ENCODE measurements around the gene BCKDHB.

BCKDHB gene

DNA sequence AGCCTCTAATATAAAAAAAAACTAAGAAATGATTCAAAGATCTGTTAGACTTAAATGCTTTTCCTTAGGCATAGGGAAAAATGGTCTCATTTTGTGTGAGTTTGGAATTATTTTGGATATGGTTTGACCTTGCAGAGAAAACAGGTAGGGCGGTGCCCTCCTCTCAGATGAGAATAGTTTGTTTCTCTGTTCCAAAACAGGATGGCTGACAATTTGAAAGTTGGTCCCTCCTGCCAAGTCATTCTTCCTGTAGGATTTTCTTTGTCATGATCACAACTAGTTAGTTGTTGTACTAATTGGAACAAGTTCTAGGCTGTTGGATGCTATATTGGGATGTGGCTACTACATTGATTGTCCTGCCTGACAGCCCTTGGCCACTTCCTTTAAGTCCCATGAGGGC, 108.6 kb downstream of the BCKDHB start:
- TF ChIP-seq, protein P1, sequence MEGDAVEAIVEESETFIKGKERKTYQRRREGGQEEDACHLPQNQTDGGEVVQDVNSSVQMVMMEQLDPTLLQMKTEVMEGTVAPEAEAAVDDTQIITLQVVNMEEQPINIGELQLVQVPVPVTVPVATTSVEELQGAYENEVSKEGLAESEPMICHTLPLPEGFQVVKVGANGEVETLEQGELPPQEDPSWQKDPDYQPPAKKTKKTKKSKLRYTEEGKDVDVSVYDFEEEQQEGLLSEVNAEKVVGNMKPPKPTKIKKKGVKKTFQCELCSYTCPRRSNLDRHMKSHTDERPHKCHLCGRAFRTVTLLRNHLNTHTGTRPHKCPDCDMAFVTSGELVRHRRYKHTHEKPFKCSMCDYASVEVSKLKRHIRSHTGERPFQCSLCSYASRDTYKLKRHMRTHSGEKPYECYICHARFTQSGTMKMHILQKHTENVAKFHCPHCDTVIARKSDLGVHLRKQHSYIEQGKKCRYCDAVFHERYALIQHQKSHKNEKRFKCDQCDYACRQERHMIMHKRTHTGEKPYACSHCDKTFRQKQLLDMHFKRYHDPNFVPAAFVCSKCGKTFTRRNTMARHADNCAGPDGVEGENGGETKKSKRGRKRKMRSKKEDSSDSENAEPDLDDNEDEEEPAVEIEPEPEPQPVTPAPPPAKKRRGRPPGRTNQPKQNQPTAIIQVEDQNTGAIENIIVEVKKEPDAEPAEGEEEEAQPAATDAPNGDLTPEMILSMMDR (IDR thresholded peaks at IDR 0.05; ENCODE audit: borderline replicate concordance, insufficient read depth, low read depth, low read length) = no peak
- H3K4me3 ChIP-seq (ENCODE audit: low read depth, low read length) = no peak overlapping the region

DNA sequence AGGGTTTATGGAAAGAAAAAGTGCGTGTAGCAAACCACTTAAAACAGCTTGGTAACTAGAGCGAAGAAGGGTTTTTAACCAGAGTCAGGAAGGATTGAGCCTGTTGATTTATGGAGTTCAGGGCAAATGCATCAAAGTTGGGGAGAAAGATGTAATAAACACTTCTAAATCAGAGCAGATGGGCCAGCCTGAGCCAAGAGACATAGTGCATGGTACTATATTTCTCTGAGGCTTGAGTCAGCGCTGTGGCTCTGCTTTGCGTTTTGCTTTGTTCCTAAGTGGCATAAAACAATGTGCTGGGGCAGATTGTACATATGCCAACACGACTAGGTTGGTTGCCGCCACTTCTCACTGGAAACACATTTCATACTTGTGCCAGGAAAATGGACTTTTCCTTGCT, 111.3 kb downstream of the BCKDHB start:
- TF ChIP-seq, protein P1 (IDR thresholded peaks at IDR 0.05; ENCODE audit: borderline replicate concordance, insufficient read depth, low read depth, low read length) = no peak
- H3K4me3 ChIP-seq (ENCODE audit: low read depth, low read length) = no peak overlapping the region

DNA sequence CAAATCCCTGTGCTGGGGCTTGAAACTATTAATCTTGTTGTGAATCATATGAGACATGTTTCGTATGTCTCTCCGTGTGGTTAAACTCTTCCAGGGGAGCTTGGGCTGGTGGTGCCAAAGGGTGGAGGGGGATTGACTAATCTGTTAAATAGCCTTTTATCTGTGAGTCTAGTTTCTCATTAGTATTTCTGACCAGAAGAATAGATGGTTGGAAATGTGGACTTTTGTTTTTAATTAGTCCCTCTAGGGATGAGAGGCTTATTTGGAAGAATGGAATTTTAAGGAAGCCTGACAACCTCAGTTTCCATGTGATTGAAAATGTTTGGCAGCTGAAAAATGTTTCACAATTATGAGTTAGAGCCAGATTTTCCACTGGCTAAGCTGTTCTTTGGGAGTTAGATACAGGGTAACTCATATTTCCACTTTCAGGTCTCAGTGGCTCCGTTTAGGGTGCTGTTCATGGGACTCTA, 117.3 kb downstream of the BCKDHB start:
- TF ChIP-seq, protein P1 (IDR thresholded peaks at IDR 0.05; ENCODE audit: borderline replicate concordance, insufficient read depth, low read depth, low read length) = no peak

DNA sequence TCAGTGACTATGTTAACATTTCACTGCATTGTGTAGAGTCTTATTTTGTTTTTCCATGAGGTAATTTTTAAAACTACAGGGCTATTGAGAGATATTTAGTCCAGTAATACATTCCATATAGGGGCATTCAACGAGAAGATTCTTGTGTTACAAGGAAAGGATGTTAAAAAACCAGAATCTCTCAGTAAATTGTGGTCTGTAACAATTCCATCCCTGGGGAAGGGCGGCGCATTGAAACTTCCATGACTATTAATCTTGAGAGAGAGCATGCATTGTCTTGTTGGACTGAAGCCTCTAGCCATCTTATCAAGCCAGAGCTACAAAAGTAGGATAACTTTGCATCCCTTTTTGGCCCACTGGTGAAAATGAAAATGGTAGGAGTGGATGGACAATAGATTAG, 119.7 kb downstream of the BCKDHB start:
- TF ChIP-seq, protein P1 (IDR thresholded peaks at IDR 0.05; ENCODE audit: borderline replicate concordance, insufficient read depth, low read depth, low read length) = no peak
- no peak overlapping the region for H3K4me3 ChIP-seq (ENCODE audit: low read depth, low read length)

More for the DNA sequence above, 117.3 kb downstream of the BCKDHB start:
- no peak overlapping the region for H3K4me3 ChIP-seq (ENCODE audit: low read depth, low read length)

DNA sequence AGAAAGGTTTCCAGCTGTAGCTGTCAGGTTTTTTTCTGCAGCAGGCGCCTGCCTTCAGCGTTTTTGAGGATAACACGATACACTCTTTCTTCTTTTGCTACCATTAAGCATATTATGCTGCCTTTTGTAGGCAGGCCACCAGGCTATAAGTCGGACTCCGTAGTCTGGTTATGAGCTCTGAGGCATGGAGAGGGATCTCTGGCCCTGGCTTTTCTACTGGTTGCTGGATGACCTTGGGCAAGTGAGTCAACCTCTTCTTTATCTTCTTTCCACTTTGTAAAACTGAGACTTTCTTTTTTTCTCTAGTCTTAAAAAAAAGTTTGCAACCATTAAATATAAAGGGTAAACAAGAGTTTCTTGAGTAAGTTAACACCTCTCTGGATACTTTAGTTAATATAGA, 120.2 kb downstream of the BCKDHB start:
- no peak overlapping the region for H3K4me3 ChIP-seq (ENCODE audit: low read depth, low read length)
- TF ChIP-seq, protein P1 (IDR thresholded peaks at IDR 0.05; ENCODE audit: borderline replicate concordance, insufficient read depth, low read depth, low read length) = no peak

DNA sequence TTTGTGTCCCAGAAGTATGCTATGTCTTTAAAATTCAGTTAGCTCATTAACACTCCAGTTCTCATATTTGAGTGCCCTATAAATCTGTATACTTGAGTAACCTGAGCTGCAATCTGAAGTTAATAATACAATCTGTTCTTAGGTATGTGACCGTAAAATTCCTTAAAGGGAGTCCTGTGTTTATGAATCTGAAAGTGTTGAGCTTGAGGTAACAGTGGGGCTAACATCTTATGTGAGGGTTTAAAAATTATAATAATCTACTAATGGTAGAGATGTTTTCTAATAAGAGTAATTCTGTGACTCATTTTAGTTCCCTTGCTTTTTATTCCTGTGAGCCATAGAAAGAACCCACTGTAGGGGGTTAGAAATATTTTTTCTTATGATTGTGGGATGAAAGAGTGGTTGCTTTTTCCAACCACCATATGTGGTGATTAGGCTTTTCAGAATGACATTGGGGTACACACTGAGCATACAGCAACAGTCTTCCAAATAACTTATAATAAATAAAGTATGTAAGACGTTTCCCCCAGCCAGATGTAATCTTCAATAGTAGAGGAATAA, 121.2 kb downstream of the BCKDHB start:
- TF ChIP-seq, protein P1 (IDR thresholded peaks at IDR 0.05; ENCODE audit: borderline replicate concordance, insufficient read depth, low read depth, low read length) = no peak
- no peak overlapping the region for H3K4me3 ChIP-seq (ENCODE audit: low read depth, low read length)

DNA sequence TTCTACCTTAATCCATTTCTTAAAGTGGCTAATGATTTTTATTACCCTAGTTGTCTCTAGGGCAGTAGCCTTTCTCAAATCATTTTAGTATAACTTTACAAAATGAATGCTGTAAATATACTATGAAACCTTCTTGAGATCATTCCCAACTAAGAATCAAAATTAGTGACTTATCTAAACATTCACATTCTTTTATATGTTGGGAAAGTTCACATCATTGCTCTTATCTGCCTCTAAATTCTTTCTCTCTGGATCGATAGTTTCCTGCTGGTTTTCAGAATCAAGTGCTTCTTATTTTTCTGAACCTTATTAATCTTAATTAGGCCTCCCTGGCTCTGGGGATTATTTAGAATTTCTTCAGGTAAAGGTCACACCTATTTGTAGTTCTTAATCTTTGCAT, 126.8 kb downstream of the BCKDHB start:
- no peak overlapping the region for H3K4me3 ChIP-seq (ENCODE audit: low read depth, low read length)
- TF ChIP-seq, protein P1 (IDR thresholded peaks at IDR 0.05; ENCODE audit: borderline replicate concordance, insufficient read depth, low read depth, low read length) = no peak

Measured in GM12875 (cell line).